Body of pancreas (tissue), 4 donors: ENCODE results near the gene SCFD2. TPM values are rescaled to one million over a fixed set of nuclear protein-coding genes. Genes with fewer than 3 reads are reported as not detected.
A peak's percentile ranks its signal among the peaks of the same experiment; 100 is the strongest.

Experiments used
- ATAC-seq: fragments of 150-250 bp; one replicate; pipeline ENCODE4 v1.9.1; 2016
- DNase-seq, 4 donors: peaks; one replicate each; pipeline ENCODE4 v3.0.0-alpha.2; 2019
- H3K27ac ChIP-seq, 4 donors: fragments of 200-600 bp; sonication (generic); 1 replicate in 3 of 4; 2 replicates in 1 of 4; pipeline versions ENCODE4 v1.5.1 to v1.6.1; 2016 to 2019; ENCODE audit warnings: mild to moderate bottlenecking in 1 of 4, mixed read lengths in 1 of 4, moderate library complexity in 1 of 4
- H3K27me3 ChIP-seq, 2 donors: fragments of 200-600 bp; sonication (generic); one replicate each; pipeline ENCODE4 v1.6.0; 2016; ENCODE audit warnings: mild to moderate bottlenecking in 1 of 2
- H3K36me3 ChIP-seq, 2 donors: fragments of 200-600 bp; sonication (generic); replicated peaks in 1 of 2; 2 replicates each; pipeline ENCODE4 v1.5.1; 2016; ENCODE audit warnings: low read depth in 2 of 2; ENCODE audit not compliant: insufficient read depth in 1 of 2
- H3K4me1 ChIP-seq: fragments of 200-600 bp; sonication (generic); one replicate; pipeline ENCODE4 v1.6.0; 2016
- H3K4me3 ChIP-seq, 2 donors: fragments of 200-600 bp; sonication (generic); 1 replicate in 1 of 2; 2 replicates in 1 of 2; pipeline ENCODE4 v1.5.1; 2016 to 2019
- H3K9me3 ChIP-seq, 3 donors: fragments of 200-600 bp; sonication (generic); 1 replicate in 2 of 3; 2 replicates in 1 of 3; pipeline ENCODE4 v1.5.1; 2016
- CTCF ChIP-seq, 7 experiments: fragments of 450-650 bp in 4 of 7; fragments of 200-600 bp in 3 of 7; sonication (generic) in 3 of 7; IDR thresholded peaks; one replicate each; pipeline ENCODE4 v1.5.1; 2016 to 2019; ENCODE audit warnings: antibody characterized with exemption in 7 of 7
- POLR2A ChIP-seq, 3 donors: fragments of 450-650 bp; IDR thresholded peaks; one replicate each; pipeline ENCODE4 v1.6.1; 2016; ENCODE audit warnings: antibody characterized with exemption in 3 of 3, mild to moderate bottlenecking in 2 of 3
- WGBS, 2 donors: methylation state at CpG; one replicate each; pipeline ENCODE4 v1.1.5; 2017; 5-methylcytosine and 5-hydroxymethylcytosine counted together
- intact Hi-C: fragments of 100-400 bp; cut with DNase I; formaldehyde crosslinking; loops from one replicate; pipeline ENCODE4 v1.15.1; 2023
- total RNA-seq, 2 donors: library from RNA; depleted of rRNA; stranded (reverse); fragments of >200 nt; gene quantifications; one replicate each; pipeline ENCODE4 v1.1.0, GENCODE V29; 2016

SCFD2 gene
- total RNA-seq, 2 donors from 2014 or later: 17.9 to 53.7 TPM

DNA sequence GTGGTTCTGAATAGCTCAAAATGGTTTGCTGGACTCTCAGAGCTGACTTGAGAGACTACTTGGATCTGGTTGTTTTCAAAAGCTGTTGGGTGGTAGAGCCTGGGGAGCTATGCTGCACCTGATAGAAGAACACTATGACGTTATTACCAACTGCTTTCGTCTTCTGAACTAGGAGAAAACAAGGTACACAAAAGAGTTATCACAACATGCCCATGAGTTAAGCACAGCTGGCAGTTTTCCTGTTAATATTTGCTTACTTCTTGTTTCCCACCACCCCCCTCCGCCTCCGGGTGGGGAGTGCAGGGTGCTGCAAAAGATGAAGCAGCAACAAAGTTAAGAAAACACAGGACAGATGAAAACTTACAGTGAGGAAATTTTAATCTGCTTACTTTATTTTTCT is 434.6 kb downstream of the SCFD2 start:
- TF ChIP-seq POLR2A (IDR thresholded peaks at IDR 0.05) (no peak), CTCF (IDR thresholded peaks at IDR 0.05) (no peak)
- H3K36me3 ChIP-seq: no peaks in the 10 kb centered on the region
- peaks cover 16% of the 10 kb centered on the region for H3K4me1 ChIP-seq
- H3K27ac ChIP-seq: peak overlapping the region; percentile 29 to 72 (median 51)
- DNase-seq: peak in 3 of 4 donors; percentile 19 to 55 (median 48)
- no peaks in the 10 kb centered on the region for H3K27me3 ChIP-seq
- WGBS, 2 donors: 12 to 19% methylated on average over 4 of the region's 4 CpGs
- H3K4me3 ChIP-seq: no peak overlapping the region
- intact Hi-C loops: no loop called here
- ATAC-seq: peak; percentile 66
- no peaks in the 10 kb centered on the region for H3K9me3 ChIP-seq

DNA sequence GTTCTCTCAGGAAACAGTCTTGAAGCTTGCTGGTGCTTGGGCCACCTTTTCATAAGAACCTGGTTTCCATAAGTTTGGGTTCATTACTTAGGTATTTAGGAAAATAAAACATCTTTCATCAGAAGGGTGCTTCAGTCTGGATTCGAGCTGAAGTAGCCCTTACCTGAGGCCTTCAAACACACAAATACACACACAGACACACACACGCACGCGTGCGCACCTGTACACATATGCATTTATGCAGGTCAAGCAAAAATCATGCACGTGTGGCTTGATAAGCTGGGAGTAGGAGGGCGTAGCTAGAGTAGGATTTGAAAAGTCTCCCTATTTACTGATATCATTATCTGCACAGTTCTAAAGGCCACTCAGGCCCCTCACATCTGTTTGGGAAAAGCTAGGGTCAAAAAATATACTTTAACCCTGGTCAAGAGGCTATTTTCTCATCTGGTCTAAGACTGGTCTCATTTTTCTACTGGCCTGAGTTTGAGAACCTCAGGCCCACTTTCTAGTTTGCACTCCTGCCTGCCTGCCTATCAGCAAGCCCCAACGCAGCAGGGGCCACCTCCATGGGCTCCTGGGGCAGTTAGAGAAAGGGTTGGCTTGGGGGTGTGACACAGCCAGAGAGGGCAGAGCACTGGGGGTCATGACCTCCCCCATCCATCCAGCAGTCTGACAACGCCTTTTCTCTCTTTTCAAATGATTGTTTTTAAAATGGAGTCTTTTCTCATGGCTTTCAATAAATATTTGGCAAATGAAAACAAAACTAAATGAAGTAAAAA is 439.5 kb downstream of the SCFD2 start:
- no peaks in the 10 kb centered on the region for H3K36me3 ChIP-seq
- 77 to 91% methylated on average over 9 of the region's 9 CpGs for WGBS, 2 donors
- no peak overlapping the region for H3K27ac ChIP-seq
- intact Hi-C loops: no loop called here
- DNase-seq (no peak), ATAC-seq (no peak)
- H3K9me3 ChIP-seq: no peaks in the 10 kb centered on the region
- no peak overlapping the region for H3K4me3 ChIP-seq
- no peaks in the 10 kb centered on the region for H3K27me3 ChIP-seq
- H3K4me1 ChIP-seq: peaks cover 9% of the 10 kb centered on the region
- no peak for TF ChIP-seq CTCF (IDR thresholded peaks at IDR 0.05)
- TF ChIP-seq POLR2A (IDR thresholded peaks at IDR 0.05): no peak

GRCh38 chr4:52925531-52925968 is 440.3 kb downstream of the SCFD2 start:
- H3K27me3 ChIP-seq: no peaks in the 10 kb centered on the region
- H3K9me3 ChIP-seq: no peaks in the 10 kb centered on the region
- TF ChIP-seq CTCF (IDR thresholded peaks at IDR 0.05) (no peak), POLR2A (IDR thresholded peaks at IDR 0.05) (no peak)
- WGBS, 2 donors: 94% methylated on average over 3 of the region's 3 CpGs
- intact Hi-C loops: no loop called here
- no peak for ATAC-seq
- H3K27ac ChIP-seq: no peak overlapping the region
- H3K4me1 ChIP-seq: peaks cover under 1% of the 10 kb centered on the region
- no peaks in the 10 kb centered on the region for H3K36me3 ChIP-seq
- no peak overlapping the region for H3K4me3 ChIP-seq
- DNase-seq: no peak

DNA sequence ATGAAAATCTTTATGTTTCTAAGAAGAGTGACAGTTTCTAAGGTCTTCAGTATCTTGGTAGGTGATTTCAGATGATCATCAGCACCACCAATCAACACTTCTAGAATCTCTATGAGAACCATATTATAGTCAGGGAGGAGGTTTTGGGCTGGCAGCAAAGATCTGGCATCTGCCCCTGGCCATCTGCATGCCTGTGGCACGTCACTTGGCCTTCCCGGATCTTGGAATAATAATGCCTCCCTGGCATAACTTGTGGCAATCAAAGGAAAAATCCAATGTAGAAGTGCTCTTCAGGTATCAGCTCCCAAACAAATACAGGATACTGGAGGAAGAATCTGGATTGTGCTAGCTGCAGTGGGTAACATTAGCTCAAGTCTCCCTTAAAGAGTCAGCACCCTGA is 446.4 kb downstream of the SCFD2 start:
- intact Hi-C loops: no loop called here
- Histone ChIP-seq H3K4me1 (peaks cover 15% of the 10 kb centered on the region), H3K36me3 (no peaks in the 10 kb centered on the region), H3K27me3 (no peaks in the 10 kb centered on the region), H3K9me3 (no peaks in the 10 kb centered on the region), H3K4me3 (no peak overlapping the region), H3K27ac (no peak overlapping the region)
- ATAC-seq (no peak), DNase-seq (no peak)
- 92 to 100% methylated on average over 2 of the region's 2 CpGs for WGBS, 2 donors
- no peak for TF ChIP-seq POLR2A (IDR thresholded peaks at IDR 0.05)
- TF ChIP-seq CTCF (IDR thresholded peaks at IDR 0.05): no peak

DNA sequence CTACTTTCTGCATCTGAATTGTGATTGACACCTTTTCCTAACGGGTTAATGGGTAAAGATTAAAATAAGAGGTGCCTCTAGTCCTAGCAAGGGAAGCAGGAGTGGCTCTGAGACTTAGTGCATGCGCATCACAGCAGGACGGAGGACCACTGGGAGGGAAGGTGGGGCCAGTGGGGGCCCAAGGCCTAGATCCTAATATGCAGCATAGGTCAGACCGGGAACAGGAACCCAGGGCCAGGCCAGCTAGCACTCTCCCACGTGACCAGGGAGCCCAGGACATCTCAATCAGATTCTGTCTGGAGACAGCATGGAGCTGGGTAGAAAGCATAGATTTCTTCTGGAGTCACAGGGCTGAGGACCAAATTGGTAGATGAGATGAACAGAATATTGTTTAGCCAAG is 448.0 kb downstream of the SCFD2 start:
- TF ChIP-seq CTCF (IDR thresholded peaks at IDR 0.05): no peak
- TF ChIP-seq POLR2A (IDR thresholded peaks at IDR 0.05): no peak
- no peaks in the 10 kb centered on the region for H3K27me3 ChIP-seq
- no peak overlapping the region for H3K4me3 ChIP-seq
- no peak overlapping the region for H3K27ac ChIP-seq
- H3K4me1 ChIP-seq: peaks cover 31% of the 10 kb centered on the region
- DNase-seq (no peak), ATAC-seq (no peak)
- 85 to 88% methylated on average over 5 of the region's 5 CpGs for WGBS, 2 donors
- intact Hi-C loops: no loop called here
- H3K9me3 ChIP-seq: no peaks in the 10 kb centered on the region
- H3K36me3 ChIP-seq: no peaks in the 10 kb centered on the region
